Measurements from ENCODE around the gene LCN12.
"Not testable (repeated sequence)": the region's sequence is repeated elsewhere in the genome, so short reads cannot be mapped to it uniquely, and the experiment has no call there.

LCN12 gene

DNA sequence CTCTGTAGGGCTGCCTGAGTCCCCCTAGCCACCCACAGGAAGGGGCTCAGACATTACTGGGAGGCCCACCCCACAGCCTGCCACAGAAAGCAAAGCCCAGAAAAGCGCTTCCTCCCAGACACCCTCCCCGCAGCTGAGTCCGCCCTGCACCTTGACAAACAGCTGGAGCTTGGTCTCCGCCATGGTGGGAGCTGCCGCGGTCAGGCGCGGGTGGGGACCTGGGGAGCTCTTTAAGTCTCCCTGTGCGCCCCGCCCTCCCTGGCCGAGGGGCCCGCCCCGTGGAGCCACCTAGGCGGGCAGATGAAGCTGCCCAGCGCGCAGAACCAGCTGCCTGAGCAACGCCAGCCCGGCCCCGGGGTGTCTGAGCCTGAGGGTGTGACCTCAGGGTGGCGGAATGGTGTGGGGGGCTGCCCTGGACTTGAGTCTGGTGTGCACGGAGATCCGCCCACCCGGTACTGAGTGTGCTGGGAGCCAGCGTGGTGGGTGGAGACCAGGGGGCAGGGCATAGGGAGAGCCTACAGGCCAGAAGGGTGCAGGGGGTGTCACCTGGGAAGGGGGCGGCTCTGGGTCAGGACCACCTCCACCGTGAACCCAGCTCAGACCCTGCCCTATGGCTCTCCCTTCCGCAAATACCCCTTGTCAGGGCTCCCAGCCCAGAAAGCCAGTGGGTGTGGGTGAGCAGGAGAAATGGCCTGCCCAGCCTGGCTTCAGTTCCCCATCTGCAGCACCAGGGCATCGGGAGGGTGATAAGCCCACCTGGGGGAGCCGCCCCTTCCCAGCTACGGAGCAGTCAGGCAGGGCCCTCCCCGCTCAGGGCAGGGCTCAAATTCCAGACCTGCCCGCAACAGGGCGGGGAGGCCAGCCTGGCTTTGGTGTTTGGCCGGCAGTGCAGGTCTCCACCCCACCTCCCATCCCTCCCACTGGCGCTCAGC lies 44.6 kb downstream of the LCN12 start, which contains the start of gene CLIC3:
Gene CLIC3, minus strand, starts transcription at position 208 of the 932 bp plus-strand sequence. Its CDS starts 25 bp downstream, at position 183.
- H3K4me3 ChIP-seq (ENCODE audit: low read length) = no peak within 1 kb of the TSS
- peak; percentile 51 for DNase-seq (ENCODE audit: low read depth, low spot score)

DNA sequence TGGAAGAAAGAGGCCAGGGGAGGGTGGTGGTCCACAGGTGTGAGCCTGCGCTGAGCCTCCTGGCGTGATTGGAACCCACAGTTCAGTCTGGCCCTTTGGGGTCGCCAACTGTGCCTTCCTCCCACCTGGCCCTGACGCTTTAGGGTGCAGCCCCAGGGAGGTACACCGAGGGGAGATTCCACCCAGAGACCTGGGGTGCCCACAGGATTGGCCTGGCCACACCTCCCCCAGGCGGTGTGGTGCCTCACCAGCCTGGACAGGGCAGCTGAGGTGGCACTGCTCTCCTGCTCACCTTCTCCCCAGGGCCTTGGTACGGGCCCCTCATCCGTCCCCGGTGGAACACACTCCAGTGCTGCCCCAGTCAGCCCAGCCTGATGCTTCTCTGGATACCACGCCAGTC lies 45.3 kb downstream of the LCN12 start:
- H3K4me3 ChIP-seq (ENCODE audit: low read length) = no peak overlapping the region
- no peak for DNase-seq (ENCODE audit: low read depth, low spot score)

DNA sequence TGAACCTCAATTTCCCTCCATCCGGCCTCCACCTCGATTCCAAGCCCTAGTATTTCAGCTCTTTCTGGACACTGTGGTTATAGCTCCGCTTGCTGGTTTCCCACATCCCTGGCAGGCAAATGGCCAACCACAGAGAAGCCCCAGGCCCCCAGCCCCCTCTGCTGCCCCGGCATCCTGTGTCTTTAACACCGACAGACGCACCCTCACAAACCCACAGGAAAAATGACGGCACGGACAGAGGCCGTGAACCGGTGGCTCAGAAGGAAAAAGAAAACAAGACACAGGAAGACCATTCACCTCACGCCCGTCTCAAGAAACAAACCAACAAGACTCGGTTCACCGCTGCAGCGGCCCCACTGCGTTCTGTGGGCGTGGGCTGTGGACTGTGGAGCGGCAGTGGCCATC lies 45.8 kb downstream of the LCN12 start:
- no peak overlapping the region for H3K4me3 ChIP-seq (ENCODE audit: low read length)
- no peak for DNase-seq (ENCODE audit: low read depth, low spot score)

DNA sequence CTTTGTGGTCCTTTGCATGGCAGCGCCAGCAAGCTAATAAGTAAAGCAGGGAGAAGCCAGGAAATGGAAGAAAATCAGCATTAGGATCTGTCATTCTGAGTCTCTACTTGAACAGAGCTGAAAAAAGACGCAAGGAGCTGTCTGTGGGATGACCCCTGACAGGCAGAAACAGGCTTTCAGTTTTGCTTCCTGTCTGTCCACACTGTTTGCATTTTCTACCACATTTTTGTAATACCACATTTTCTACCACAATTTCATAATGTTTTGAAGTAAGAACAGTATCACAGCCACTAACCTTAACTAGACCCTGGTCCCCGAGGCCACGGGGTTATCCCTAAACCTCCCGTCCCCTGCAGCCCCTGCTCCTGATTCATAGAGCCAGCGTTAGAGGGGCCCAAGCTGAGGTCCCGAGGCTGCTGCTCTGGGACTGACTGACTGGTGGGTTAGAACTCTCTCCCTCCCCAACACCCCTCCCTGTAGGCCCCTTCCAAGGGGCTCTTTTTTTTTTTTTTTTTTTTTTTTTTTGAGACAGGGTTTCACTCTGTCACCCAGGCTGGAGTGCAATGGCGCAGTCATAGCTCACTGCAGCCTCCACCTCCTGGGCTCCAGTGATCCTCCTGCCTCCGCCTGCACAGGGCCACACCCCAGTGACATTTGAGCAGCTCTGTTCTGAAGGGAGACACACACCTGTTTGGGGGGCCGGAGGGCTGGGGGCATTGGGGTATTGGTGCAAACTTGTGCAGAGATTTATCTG lies 48.3 kb downstream of the LCN12 start:
- DNase-seq (ENCODE audit: low read depth, low spot score) = no peak
- H3K4me3 ChIP-seq (ENCODE audit: low read length) = no peak overlapping the region

DNA sequence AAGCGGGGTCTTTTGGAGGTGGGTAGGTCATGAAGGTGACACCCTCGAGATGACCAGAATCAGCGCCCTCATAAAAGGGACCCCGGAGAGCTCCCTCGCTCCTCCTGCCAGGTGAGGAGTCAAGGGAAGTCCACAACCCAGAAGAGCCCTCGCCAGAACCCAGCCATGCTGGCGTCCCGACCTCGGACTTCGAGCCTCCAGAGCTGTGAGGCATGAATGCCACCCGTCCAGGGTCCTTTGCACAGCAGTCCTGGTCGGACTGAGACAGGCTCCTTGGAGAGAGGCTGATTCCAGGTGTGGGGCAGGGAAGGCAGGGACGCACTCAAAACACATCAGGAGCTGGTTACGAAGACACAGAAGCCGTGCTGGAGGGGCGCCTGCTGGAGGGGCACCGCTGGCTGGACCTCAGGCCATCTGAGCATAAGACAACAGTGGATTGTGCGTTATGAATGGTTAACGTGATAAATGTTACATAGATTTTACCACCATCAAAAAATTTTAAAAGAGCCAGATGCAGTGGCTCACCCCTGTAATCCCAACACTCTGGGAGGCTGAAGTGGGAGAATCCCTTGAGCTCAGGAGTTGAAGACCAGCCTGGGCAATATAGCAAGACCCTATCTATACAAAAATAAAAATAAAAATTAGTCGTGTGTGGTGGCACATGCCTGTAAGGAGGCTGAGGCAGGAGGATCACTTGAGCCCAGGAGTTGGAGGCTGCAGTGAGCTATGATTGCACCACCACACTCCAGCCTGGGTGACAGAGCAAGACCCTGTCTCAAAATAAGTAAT lies 50.0 kb downstream of the LCN12 start:
- H3K4me3 ChIP-seq (ENCODE audit: low read length) = no peak overlapping the region
- DNase-seq (ENCODE audit: low read depth, low spot score) = no peak

DNA sequence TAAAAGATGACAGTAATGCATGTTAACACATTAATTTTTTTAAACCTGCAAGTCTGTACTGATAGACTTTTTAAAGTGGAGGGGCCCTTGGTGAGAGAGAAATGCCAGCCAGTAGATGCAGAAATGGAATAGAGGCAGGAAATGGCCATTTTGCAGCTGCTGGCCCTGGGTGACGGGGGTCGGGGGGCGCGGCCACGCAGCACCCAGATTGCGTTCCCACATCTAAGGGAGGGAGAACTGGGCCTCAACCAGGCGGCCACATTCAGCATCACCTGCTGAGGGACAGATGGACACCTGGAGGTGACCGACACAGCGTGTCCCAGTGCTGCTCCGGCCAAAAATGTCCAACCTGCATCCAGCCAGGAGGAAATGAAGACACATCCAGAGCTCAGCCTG lies 50.6 kb downstream of the LCN12 start:
- no peak for DNase-seq (ENCODE audit: low read depth, low spot score)

DNA sequence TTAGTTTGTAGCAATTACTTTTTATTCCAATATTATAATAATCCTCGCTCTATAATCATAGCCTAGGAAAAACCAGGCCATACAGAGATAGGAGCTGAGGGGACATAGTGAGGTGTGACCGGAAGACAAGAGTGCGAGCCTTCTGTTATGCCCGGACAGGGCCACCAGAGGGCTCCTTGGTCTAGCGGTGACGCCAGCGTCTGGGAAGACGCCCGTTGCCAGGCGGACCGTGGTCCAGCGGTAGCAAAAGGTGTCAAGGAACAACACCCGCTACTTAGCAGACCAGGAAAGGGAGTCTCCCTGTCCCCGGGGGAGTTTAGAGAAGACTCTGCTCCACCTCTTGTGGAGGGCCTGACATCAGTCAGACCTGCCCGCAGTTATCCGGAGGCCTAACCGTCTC lies 52.2 kb downstream of the LCN12 start:
- H3K4me3 ChIP-seq (ENCODE audit: low read length); DNase-seq (ENCODE audit: low read depth, low spot score): not testable (repeated sequence)

More for the DNA sequence above, 50.6 kb downstream of the LCN12 start:
- H3K4me3 ChIP-seq (ENCODE audit: low read length) = no peak overlapping the region

Measured in Jurkat, Clone E6-1 (cell line).